Testis (tissue), 2 donors: ENCODE measurements around the gene ALK.

Source experiments
- CTCF ChIP-seq, 3 experiments: fragments of 450-650 bp in 2 of 3; fragments of 200-600 bp in 1 of 3; sonication (generic) in 1 of 3; IDR thresholded peaks; one replicate each; pipeline ENCODE4 v1.5.1; 2016 to 2019; ENCODE audit warnings: antibody characterized with exemption in 3 of 3, mild to moderate bottlenecking in 2 of 3, moderate library complexity in 1 of 3
- POLR2A ChIP-seq: fragments of 450-650 bp; IDR thresholded peaks from one replicate; pipeline ENCODE4 v1.6.1; 2017; ENCODE audit warnings: antibody characterized with exemption, mild to moderate bottlenecking, moderate library complexity

DNA sequence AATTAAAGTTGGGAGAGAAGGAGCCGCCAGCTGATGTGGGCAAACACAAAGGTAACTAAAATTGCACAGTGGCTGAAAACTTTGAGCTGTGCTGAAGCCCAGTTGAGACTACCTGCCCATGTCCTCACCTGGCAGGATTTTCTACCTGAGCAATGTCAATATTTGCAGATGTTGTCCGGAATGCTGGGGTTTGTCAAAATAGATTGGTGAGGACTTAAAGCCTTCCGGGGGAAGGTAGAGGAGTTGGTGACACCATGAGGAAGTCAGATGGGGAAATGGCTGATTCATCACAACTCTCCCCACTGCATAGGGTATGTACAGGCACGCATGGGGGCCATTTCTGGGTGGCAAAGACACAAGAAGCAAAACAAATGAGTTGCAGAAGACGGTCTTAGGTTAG, 114.9 kb downstream of the ALK start:
- TF ChIP-seq CTCF (IDR thresholded peaks at IDR 0.05) (no peak), POLR2A (no peak)
